ENCODE measurements around the gene SLC24A3. TPM values are rescaled to one million over a fixed set of nuclear protein-coding genes. Genes with fewer than 3 reads are reported as not detected.

Gene SLC24A3
- total and polyA plus RNA-seq, 2 of the 13 experiments (the other 11 are each of a cell fraction or from before 2014, with no cell fraction given): not detected

- TF ChIP-seq TRIM22 (IDR thresholded peaks at IDR 0.05): no peak
- no peak for TF ChIP-seq ZNF567 (CRISPR knock-in tag; IDR thresholded peaks at IDR 0.05; ENCODE audit: borderline replicate concordance)
- TF ChIP-seq NAIF1 (CRISPR knock-in tag; IDR thresholded peaks at IDR 0.05; ENCODE audit: borderline replicate concordance): no peak; the same call in 1 of the 2 replicates
- no peak for TF ChIP-seq ESRRA (CRISPR knock-in tag; IDR thresholded peaks at IDR 0.05; ENCODE audit: low read depth)
- TF ChIP-seq ZBTB7A (CRISPR knock-in tag; IDR thresholded peaks at IDR 0.05): peak; percentile 50; the same call in 1 of the 2 replicates
- no peak for TF ChIP-seq ZNF256 (CRISPR knock-in tag; conservative IDR thresholded peaks at IDR 0.05)
- peak; percentile 35 for TF ChIP-seq POGK (CRISPR knock-in tag; conservative IDR thresholded peaks at IDR 0.05)
- no peak for TF ChIP-seq HNRNPL (IDR thresholded peaks at IDR 0.05; ENCODE audit: low read depth, low read length)
- no peak for TF ChIP-seq BRCA1 (CRISPR knock-in tag; IDR thresholded peaks at IDR 0.05)
- TF ChIP-seq ZSCAN21 (CRISPR knock-in tag; IDR thresholded peaks at IDR 0.05; ENCODE audit: borderline replicate concordance): peak; percentile 80; the same call in 1 of the 2 replicates
- TF ChIP-seq AKNA (CRISPR knock-in tag; IDR thresholded peaks at IDR 0.05; ENCODE audit: borderline replicate concordance): no peak
- TF ChIP-seq ZFYVE20 (CRISPR knock-in tag; IDR thresholded peaks at IDR 0.05; ENCODE audit: borderline replicate concordance, low read depth): 0 out of 2 replicates have a peak, but pooled peaks have one; percentile 11
- no peak for TF ChIP-seq ELF1 (CRISPR knock-in tag; IDR thresholded peaks at IDR 0.05)
- TF ChIP-seq JDP2 (CRISPR knock-in tag; IDR thresholded peaks at IDR 0.05; ENCODE audit: borderline replicate concordance): no peak
- peak; percentile 76 for TF ChIP-seq ZNF710 (CRISPR knock-in tag; IDR thresholded peaks at IDR 0.05; ENCODE audit: borderline replicate concordance)
- TF ChIP-seq TOPORS (CRISPR knock-in tag; IDR thresholded peaks at IDR 0.05): no peak; the same call in 1 of the 2 replicates
- no peak for TF ChIP-seq CHD4 (IDR thresholded peaks at IDR 0.05; ENCODE audit: borderline replicate concordance, low read length)
- no peak for TF ChIP-seq ZNF484 (CRISPR knock-in tag; IDR thresholded peaks at IDR 0.05; ENCODE audit: borderline replicate concordance, low read depth)
- peak; percentile 68; the same call in 1 of the 2 replicates for TF ChIP-seq ZBTB20 (CRISPR knock-in tag; IDR thresholded peaks at IDR 0.05; ENCODE audit: borderline replicate concordance, low read depth)
Measured at GRCh38 chr20:19757487-19758132, 545.2 kb downstream of the SLC24A3 start (continued).
